ENCODE data around the gene VIT. TPM values are rescaled to one million over a fixed set of nuclear protein-coding genes. Genes with fewer than 3 reads are reported as not detected.

VIT gene
- polyA plus RNA-seq, 1 of the 3 experiments (the other 2 are of a cell fraction), result not detected

GRCh38 chr2:36857713-36858112 lies 161.2 kb downstream of the VIT start:
- Histone ChIP-seq H3K36me3 (replicated peaks in 1 of 2; ENCODE audit: control insufficient read depth in 1 of 2, insufficient read depth in 2 of 2, low read length in 1 of 2) (peaks cover 33 to 48% of the 10 kb centered on the region in 2 experiments), H3K9ac (no peak overlapping the region), H3K4me1 (ENCODE audit: control insufficient read depth in 1 of 2, insufficient read depth in 2 of 2, low read depth in 1 of 2, low read length in 1 of 2) (no peaks in the 10 kb centered on the region), H3K79me2 (ENCODE audit: insufficient read depth) (no peaks in the 10 kb centered on the region), H3K27me3 (ENCODE audit: insufficient read depth) (no peaks in the 10 kb centered on the region), H3K4me3 (ENCODE audit: low read depth in 2 of 2, low read length in 1 of 2) (no peak overlapping the region), H4K20me1 (ENCODE audit: insufficient read depth) (no peaks in the 10 kb centered on the region), H3K9me2 (no peaks in the 10 kb centered on the region), H3K4me2 (no peak overlapping the region), H3F3A (replicated peaks; ENCODE audit: insufficient read depth) (peaks cover 4% of the 10 kb centered on the region), H2AFZ (ENCODE audit: low read depth) (no peak overlapping the region), H3K9me3 (no peaks in the 10 kb centered on the region), H3K27ac (ENCODE audit: low read depth in 2 of 2, low read length in 1 of 2) (no peak overlapping the region)
- WGBS (ENCODE audit: low lambda C conversion rate), result 93% methylated on average over 5 of the region's 5 CpGs
- ChIA-PET POLR2A (no interaction called here), CTCF (no interaction called here)
- no peak for TF ChIP-seq TAF1 (IDR thresholded peaks at IDR 0.05; ENCODE audit: borderline replicate concordance, low read depth, low read length)
- no peak for TF ChIP-seq USF1 (IDR thresholded peaks at IDR 0.05; ENCODE audit: borderline replicate concordance, low read depth)
- TF ChIP-seq MEF2A (IDR thresholded peaks at IDR 0.05; ENCODE audit: borderline replicate concordance, low read depth), result no peak
- TF ChIP-seq SIN3A (IDR thresholded peaks at IDR 0.05; ENCODE audit: borderline replicate concordance, low read depth, low read length), result no peak
- TF ChIP-seq CHD2 (IDR thresholded peaks at IDR 0.05; ENCODE audit: low read length, partially characterized antibody), result no peak
- no peak for TF ChIP-seq ELF1 (IDR thresholded peaks at IDR 0.05)
- no peak for TF ChIP-seq USF2 (IDR thresholded peaks at IDR 0.05; ENCODE audit: borderline replicate concordance, low read depth, low read length)
- TF ChIP-seq FOXM1 (IDR thresholded peaks at IDR 0.05; ENCODE audit: low read depth), result no peak
- TF ChIP-seq NRF1 (IDR thresholded peaks at IDR 0.05; ENCODE audit: low read depth, low read length), result no peak
- TF ChIP-seq EP300 (IDR thresholded peaks at IDR 0.05; ENCODE audit: borderline replicate concordance in 1 of 2, low read depth in 1 of 2, low read length in 1 of 2), result no peak
- no peak for TF ChIP-seq POLR2AphosphoS5 (IDR thresholded peaks at IDR 0.05; ENCODE audit: low read depth, low read length)
- DNase-seq, result no peak

GRCh38 chr2:36858551-36859365 lies 162.3 kb downstream of the VIT start:
- Histone ChIP-seq H3K4me3 (ENCODE audit: low read depth in 2 of 2, low read length in 1 of 2) (no peak overlapping the region), H3K9me3 (no peaks in the 10 kb centered on the region), H3F3A (replicated peaks; ENCODE audit: insufficient read depth) (peaks cover 4% of the 10 kb centered on the region), H3K27ac (ENCODE audit: low read depth in 2 of 2, low read length in 1 of 2) (no peak overlapping the region), H3K79me2 (ENCODE audit: insufficient read depth) (no peaks in the 10 kb centered on the region), H3K9me2 (no peaks in the 10 kb centered on the region), H4K20me1 (ENCODE audit: insufficient read depth) (no peaks in the 10 kb centered on the region), H3K36me3 (replicated peaks in 1 of 2; ENCODE audit: control insufficient read depth in 1 of 2, insufficient read depth in 2 of 2, low read length in 1 of 2) (peaks cover 36 to 46% of the 10 kb centered on the region in 2 experiments), H3K4me2 (no peak overlapping the region), H2AFZ (ENCODE audit: low read depth) (no peak overlapping the region), H3K27me3 (ENCODE audit: insufficient read depth) (no peaks in the 10 kb centered on the region), H3K9ac (no peak overlapping the region), H3K4me1 (ENCODE audit: control insufficient read depth in 1 of 2, insufficient read depth in 2 of 2, low read depth in 1 of 2, low read length in 1 of 2) (no peaks in the 10 kb centered on the region)
- TF ChIP-seq RAD21 (IDR thresholded peaks at IDR 0.05; ENCODE audit: low read length) (no peak), GATA2 (CRISPR knock-in tag; IDR thresholded peaks at IDR 0.05) (no peak), EP300 (IDR thresholded peaks at IDR 0.05; ENCODE audit: borderline replicate concordance in 1 of 2, low read depth in 1 of 2, low read length in 1 of 2) (no peak), SIN3A (IDR thresholded peaks at IDR 0.05; ENCODE audit: borderline replicate concordance, low read depth, low read length) (no peak), FOSL2 (IDR thresholded peaks at IDR 0.05; ENCODE audit: borderline replicate concordance, low read depth) (no peak), RCOR1 (IDR thresholded peaks at IDR 0.05; ENCODE audit: low read length) (no peak), POLR2AphosphoS5 (IDR thresholded peaks at IDR 0.05; ENCODE audit: low read depth, low read length) (no peak)
- no peak for DNase-seq
- ChIA-PET POLR2A (no interaction called here), CTCF (no interaction called here)

Data from SK-N-SH (cell line).